PC-9 (cell line): ENCODE data around the gene MYO16. TPM values are rescaled to one million over a fixed set of nuclear protein-coding genes. Genes with fewer than 3 reads are reported as not detected.

Experiments
- BruUV-seq: library from RNA; stranded (reverse); fragments of 400-500 nt; replicated peaks from 2 replicates; lab custom pipeline; 2021; lab: Mats Ljungman, UMichigan
- CTCF ChIA-PET: fragments of 300-600 bp; sonication (Branson Sonifier 250); formaldehyde crosslinking; loops from one replicate; lab custom pipeline; 2022; ENCODE audit warnings: antibody characterized with exemption; lab: Charles Lee
- POLR2A ChIA-PET: fragments of 300-600 bp; sonication (Branson Sonifier 250); formaldehyde crosslinking; loops from one replicate; lab custom pipeline; 2022; ENCODE audit warnings: antibody characterized with exemption; ENCODE audit not compliant: unreplicated experiment; lab: Charles Lee
- DNase-seq, 2 experiments: peaks; one replicate each; pipeline versions ENCODE4 v3.0.0 to v3.0.0-alpha.2; 2015 to 2022; ENCODE audit warnings: mixed read lengths in 1 of 2
- H2AFZ ChIP-seq: fragments of 200-600 bp; sonication (generic); 2 replicates; pipeline ENCODE4 v1.8.1; 2017; ENCODE audit warnings: antibody characterized with exemption
- H3F3A ChIP-seq: fragments of 200-600 bp; sonication (generic); 2 replicates; pipeline ENCODE4 v1.8.1; 2017; ENCODE audit warnings: antibody characterized with exemption, mild to moderate bottlenecking, low read depth; ENCODE audit not compliant: insufficient read depth
- H3K27ac ChIP-seq: fragments of 200-600 bp; sonication (generic); 2 replicates; pipeline ENCODE4 v1.6.1; 2016; ENCODE audit warnings: mixed run types
- H3K27me3 ChIP-seq: fragments of 200-600 bp; sonication (generic); 2 replicates; pipeline ENCODE4 v1.6.1; 2016; ENCODE audit warnings: low read depth, mixed run types; ENCODE audit not compliant: insufficient read depth
- H3K36me3 ChIP-seq: fragments of 200-600 bp; sonication (generic); 2 replicates; pipeline ENCODE4 v1.6.1; 2016; ENCODE audit warnings: low read depth, mixed run types
- H3K4me1 ChIP-seq: fragments of 200-600 bp; sonication (generic); replicated peaks from 2 replicates; pipeline ENCODE4 v1.6.1; 2016; ENCODE audit warnings: mixed run types; ENCODE audit not compliant: insufficient read depth
- H3K4me2 ChIP-seq: fragments of 200-600 bp; sonication (generic); 2 replicates; pipeline ENCODE4 v1.6.1; 2017; ENCODE audit warnings: mixed run types
- H3K4me3 ChIP-seq: fragments of 200-600 bp; sonication (generic); 2 replicates; pipeline ENCODE4 v1.6.1; 2016; ENCODE audit warnings: mixed run types
- H3K79me2 ChIP-seq: fragments of 200-600 bp; sonication (generic); 2 replicates; pipeline ENCODE4 v1.6.1; 2017; ENCODE audit warnings: low read depth, mixed run types
- H3K9me2 ChIP-seq: fragments of 200-600 bp; sonication (generic); 2 replicates; pipeline ENCODE4 v1.8.1; 2017; ENCODE audit warnings: mild to moderate bottlenecking; ENCODE audit not compliant: insufficient read depth
- H3K9me3 ChIP-seq: fragments of 200-600 bp; sonication (generic); 2 replicates; pipeline ENCODE4 v1.8.1; 2016; ENCODE audit warnings: low read depth; ENCODE audit not compliant: insufficient read depth
- H4K20me1 ChIP-seq: fragments of 200-600 bp; sonication (generic); 2 replicates; pipeline ENCODE4 v1.8.1; 2017; ENCODE audit not compliant: insufficient read depth
- EZH2 ChIP-seq: fragments of 200-600 bp; sonication (generic); IDR thresholded peaks from 2 replicates; pipeline ENCODE4 v1.8.0; 2017; ENCODE audit warnings: antibody characterized with exemption, low read depth
- intact Hi-C: fragments of 100-400 bp; cut with micrococcal nuclease; formaldehyde crosslinking; loops from one replicate; pipeline ENCODE4 v1.10.0; 2022; ENCODE audit not compliant: unreplicated experiment
- total RNA-seq: library from RNA; stranded (reverse); gene quantifications from 2 replicates; pipeline ENCODE4 v1.2.3, GENCODE V29; 2021
- TF ChIP-seq, protein P1 (sequence below): fragments of 200-600 bp; sonication (generic); conservative IDR thresholded peaks from 2 replicates; pipeline ENCODE4 v1.6.1; 2017; ENCODE audit warnings: mixed run types, antibody characterized with exemption, mild to moderate bottlenecking, moderate library complexity

Gene MYO16
- total RNA-seq, 1 experiment from 2014 or later, result 0.59 TPM

DNA sequence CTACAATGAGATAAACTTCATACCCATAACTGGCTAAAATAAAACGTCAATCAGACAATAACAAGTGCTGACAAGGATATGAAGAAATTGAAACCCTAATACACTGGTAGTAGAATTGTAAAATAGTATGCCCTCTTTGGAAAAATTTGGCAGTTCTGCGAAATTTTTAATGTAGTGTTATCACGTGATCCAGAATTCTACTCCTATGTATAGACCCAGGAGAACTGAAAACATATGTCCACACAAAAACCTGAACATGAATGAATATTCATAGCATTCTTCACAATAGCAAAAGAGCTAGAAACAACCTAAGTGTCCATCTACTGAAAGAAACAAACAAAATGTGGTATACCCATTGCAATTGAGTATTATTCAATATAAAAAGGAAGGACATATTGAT is 14.2 kb upstream of the MYO16 start:
- Histone ChIP-seq H3K27me3 (peaks cover 20% of the 10 kb centered on the region; the same call in 1 of the 2 replicates), H3K79me2 (no peaks in the 10 kb centered on the region), H3K9me2 (no peaks in the 10 kb centered on the region), H3F3A (no peaks in the 10 kb centered on the region), H3K4me2 (no peak overlapping the region), H3K9me3 (0 out of 2 replicates have a peak, but pooled peaks cover 3% of the 10 kb centered on the region), H3K36me3 (no peaks in the 10 kb centered on the region), H3K4me3 (no peak overlapping the region), H3K27ac (no peak overlapping the region), H4K20me1 (no peaks in the 10 kb centered on the region), H2AFZ (no peak overlapping the region), H3K4me1 (no peaks in the 10 kb centered on the region)
- ChIA-PET CTCF (no interaction called here), POLR2A (no interaction called here)
- TF ChIP-seq, protein P1, sequence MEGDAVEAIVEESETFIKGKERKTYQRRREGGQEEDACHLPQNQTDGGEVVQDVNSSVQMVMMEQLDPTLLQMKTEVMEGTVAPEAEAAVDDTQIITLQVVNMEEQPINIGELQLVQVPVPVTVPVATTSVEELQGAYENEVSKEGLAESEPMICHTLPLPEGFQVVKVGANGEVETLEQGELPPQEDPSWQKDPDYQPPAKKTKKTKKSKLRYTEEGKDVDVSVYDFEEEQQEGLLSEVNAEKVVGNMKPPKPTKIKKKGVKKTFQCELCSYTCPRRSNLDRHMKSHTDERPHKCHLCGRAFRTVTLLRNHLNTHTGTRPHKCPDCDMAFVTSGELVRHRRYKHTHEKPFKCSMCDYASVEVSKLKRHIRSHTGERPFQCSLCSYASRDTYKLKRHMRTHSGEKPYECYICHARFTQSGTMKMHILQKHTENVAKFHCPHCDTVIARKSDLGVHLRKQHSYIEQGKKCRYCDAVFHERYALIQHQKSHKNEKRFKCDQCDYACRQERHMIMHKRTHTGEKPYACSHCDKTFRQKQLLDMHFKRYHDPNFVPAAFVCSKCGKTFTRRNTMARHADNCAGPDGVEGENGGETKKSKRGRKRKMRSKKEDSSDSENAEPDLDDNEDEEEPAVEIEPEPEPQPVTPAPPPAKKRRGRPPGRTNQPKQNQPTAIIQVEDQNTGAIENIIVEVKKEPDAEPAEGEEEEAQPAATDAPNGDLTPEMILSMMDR, result no peak
- no peak for TF ChIP-seq EZH2
- no TSS peak for BruUV-seq
- no peak for DNase-seq
- intact Hi-C loops, result no loop called here

DNA sequence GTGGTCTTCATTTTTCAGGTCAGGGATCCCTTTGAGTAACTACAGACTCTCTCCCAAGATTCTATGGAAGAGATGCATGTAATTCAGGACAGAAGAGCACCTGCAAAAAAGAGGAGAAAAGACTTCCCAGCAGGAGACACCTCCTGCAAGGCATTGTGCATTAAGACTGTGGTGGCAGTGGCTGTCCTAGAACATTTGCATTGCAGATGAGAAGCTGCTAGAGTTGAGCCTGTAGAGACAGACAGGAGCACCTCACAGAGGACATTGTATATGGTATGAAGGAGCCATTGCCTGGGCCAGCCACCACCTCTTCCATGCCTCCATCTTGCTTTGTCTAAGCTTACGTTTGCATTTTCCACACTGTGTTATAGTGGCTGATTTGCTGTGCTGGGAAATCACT is 11.2 kb upstream of the MYO16 start:
- POLR2A ChIA-PET, result interaction anchor here (0.7 kb wide), 1 partner anchor 14 kb away, joined by 4 read pairs; no protein-coding TSS in a partner anchor
- H3K4me3 ChIP-seq, result no peak overlapping the region

GRCh38 chr13:108621462-108621861 is 7.9 kb upstream of the MYO16 start:
- Histone ChIP-seq H3K79me2 (no peaks in the 10 kb centered on the region), H3K27me3 (0 out of 2 replicates have a peak, but pooled peaks cover 7% of the 10 kb centered on the region), H3K9me3 (0 out of 2 replicates have a peak, but pooled peaks cover 3% of the 10 kb centered on the region), H3K36me3 (no peaks in the 10 kb centered on the region), H3F3A (no peaks in the 10 kb centered on the region), H3K27ac (no peak overlapping the region), H2AFZ (no peak overlapping the region), H4K20me1 (no peaks in the 10 kb centered on the region), H3K4me3 (no peak overlapping the region), H3K4me1 (no peaks in the 10 kb centered on the region), H3K9me2 (no peaks in the 10 kb centered on the region), H3K4me2 (no peak overlapping the region)
- POLR2A ChIA-PET, result no interaction called here
- no TSS peak for BruUV-seq
- no peak for TF ChIP-seq EZH2
- TF ChIP-seq, protein P1, result no peak
- CTCF ChIA-PET, result no interaction called here
- intact Hi-C loops, result no loop called here
- no peak for DNase-seq

More for the DNA sequence above, 11.2 kb upstream of the MYO16 start:
- no peak for TF ChIP-seq EZH2
- TF ChIP-seq, protein P1, result no peak
- H3K4me1 ChIP-seq, result no peaks in the 10 kb centered on the region
- H3K4me2 ChIP-seq, result no peak overlapping the region
- H3K36me3 ChIP-seq, result no peaks in the 10 kb centered on the region
- H3K79me2 ChIP-seq, result no peaks in the 10 kb centered on the region
- no peaks in the 10 kb centered on the region for H4K20me1 ChIP-seq
- intact Hi-C loops, result no loop called here
- no peak overlapping the region for H2AFZ ChIP-seq
- BruUV-seq, result no TSS peak
- H3K27ac ChIP-seq, result no peak overlapping the region
- 0 out of 2 replicates have a peak, but pooled peaks cover 3% of the 10 kb centered on the region for H3K9me3 ChIP-seq
- no peaks in the 10 kb centered on the region for H3K9me2 ChIP-seq
- no peaks in the 10 kb centered on the region for H3F3A ChIP-seq
- no peak for DNase-seq
- H3K27me3 ChIP-seq, result peaks cover 20% of the 10 kb centered on the region; the same call in 1 of the 2 replicates
- CTCF ChIA-PET, result no interaction called here
